ENCODE data around the gene MRPL49.
"Not testable (repeated sequence)": the region's sequence is repeated elsewhere in the genome, so short reads cannot be mapped to it uniquely, and the experiment has no call there.

Gene MRPL49

DNA sequence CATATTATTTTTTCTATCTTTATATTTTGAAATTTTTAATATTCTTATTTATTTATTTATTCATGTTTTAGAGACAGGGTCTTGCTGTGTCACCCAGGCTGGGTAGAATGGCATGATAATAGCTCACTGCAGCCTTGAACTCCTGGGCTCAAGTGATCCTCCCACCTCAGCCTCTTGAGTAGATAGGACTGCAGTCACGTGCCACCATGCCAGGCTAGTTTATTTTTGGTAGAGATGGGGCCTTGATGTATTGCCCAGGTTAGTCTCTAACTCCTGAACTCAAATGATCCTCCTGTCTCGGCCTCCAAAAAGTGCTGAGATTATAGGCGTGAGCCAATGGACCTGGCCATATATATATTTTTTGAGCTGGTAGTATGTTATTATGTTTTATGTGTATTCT lies 45.5 kb downstream of the MRPL49 start:
- no peak overlapping the region for H3K27ac ChIP-seq
- TF ChIP-seq, protein P1, sequence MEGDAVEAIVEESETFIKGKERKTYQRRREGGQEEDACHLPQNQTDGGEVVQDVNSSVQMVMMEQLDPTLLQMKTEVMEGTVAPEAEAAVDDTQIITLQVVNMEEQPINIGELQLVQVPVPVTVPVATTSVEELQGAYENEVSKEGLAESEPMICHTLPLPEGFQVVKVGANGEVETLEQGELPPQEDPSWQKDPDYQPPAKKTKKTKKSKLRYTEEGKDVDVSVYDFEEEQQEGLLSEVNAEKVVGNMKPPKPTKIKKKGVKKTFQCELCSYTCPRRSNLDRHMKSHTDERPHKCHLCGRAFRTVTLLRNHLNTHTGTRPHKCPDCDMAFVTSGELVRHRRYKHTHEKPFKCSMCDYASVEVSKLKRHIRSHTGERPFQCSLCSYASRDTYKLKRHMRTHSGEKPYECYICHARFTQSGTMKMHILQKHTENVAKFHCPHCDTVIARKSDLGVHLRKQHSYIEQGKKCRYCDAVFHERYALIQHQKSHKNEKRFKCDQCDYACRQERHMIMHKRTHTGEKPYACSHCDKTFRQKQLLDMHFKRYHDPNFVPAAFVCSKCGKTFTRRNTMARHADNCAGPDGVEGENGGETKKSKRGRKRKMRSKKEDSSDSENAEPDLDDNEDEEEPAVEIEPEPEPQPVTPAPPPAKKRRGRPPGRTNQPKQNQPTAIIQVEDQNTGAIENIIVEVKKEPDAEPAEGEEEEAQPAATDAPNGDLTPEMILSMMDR (conservative IDR thresholded peaks at IDR 0.05) = no peak

DNA sequence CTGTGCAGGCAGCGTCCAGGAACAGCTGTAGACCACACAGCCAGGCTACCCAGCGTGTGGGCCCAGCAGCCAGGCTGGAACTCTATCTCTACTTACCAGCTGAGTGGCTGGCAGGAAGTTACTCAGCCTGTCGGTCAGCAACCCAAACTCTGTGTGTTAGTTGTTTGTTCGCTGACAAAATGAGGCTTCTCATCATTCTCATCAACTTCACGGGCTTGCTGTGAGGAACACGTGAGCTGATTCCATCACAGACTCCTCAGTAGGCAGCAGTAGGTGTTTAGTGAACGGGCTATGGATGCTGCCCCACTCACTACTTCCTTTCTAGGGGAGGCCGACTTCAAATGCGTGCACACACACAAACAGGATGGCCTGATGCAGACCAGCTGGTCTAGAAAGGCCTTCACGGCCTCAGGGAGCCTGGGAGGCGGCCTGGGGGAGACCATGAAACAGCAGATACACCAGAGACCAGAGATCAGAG lies 47.1 kb downstream of the MRPL49 start:
- TF ChIP-seq, protein P1 (conservative IDR thresholded peaks at IDR 0.05) = no peak
- H3K27ac ChIP-seq = peak overlapping the region; percentile 0; the same call in 1 of the 2 replicates

GRCh38 chr11:65170058-65170534 lies 48.0 kb downstream of the MRPL49 start, which contains the start of gene SPDYC:
SPDYC (plus strand) TSS chr11:65170233; CDS start chr11:65171358, 1,125 bp downstream.
- peak within 1 kb of the TSS; percentile 0; the same call in 1 of the 2 replicates for H3K27ac ChIP-seq
- TF ChIP-seq, protein P1 (conservative IDR thresholded peaks at IDR 0.05) = no peak

- H3K27ac ChIP-seq = no peak overlapping the region
- TF ChIP-seq, protein P1 (conservative IDR thresholded peaks at IDR 0.05) = no peak
Observed at GRCh38 chr11:65172600-65172999, 50.5 kb downstream of the MRPL49 start.

- H3K27ac ChIP-seq = not testable (repeated sequence)
Observed at GRCh38 chr11:65174571-65175010, 52.5 kb downstream of the MRPL49 start.

Measured in VCaP (cell line).